K562 (cell line): ENCODE data around the gene SERPINE2. TPM values are rescaled to one million over a fixed set of nuclear protein-coding genes. Genes with fewer than 3 reads are reported as not detected.

ENCODE experiments used
- ATAC-seq: fragments of 200-7000 bp; cut with Tn5 transposase; 3 replicates; pipeline ENCODE4 v1.9.1; 2020; ENCODE audit warnings: moderate library complexity
- BruUV-seq: library from RNA; stranded (reverse); fragments of 400-500 nt; replicated peaks from 2 replicates; lab custom pipeline; 2021; lab: Mats Ljungman, UMichigan
- CTCF ChIA-PET: fragments of 300-600 bp; formaldehyde crosslinking; extraction: SDS; loops from one replicate; lab custom pipeline; 2021; ENCODE audit warnings: low intra/inter-chr PET ratio; lab: Yijun Ruan, JAX
- POLR2A ChIA-PET: fragments of 300-600, 350-650 bp; sonication (Branson Sonifier 250); formaldehyde crosslinking; extraction: SDS; loops from one replicate; lab custom pipeline; 2021; ENCODE audit warnings: antibody characterized with exemption, inconsistent platforms; lab: Yijun Ruan, JAX
- DNase-seq, 4 experiments: peaks; one replicate each; pipeline versions ENCODE4 v3.0.0 to v3.0.0-alpha.2; 2011 to 2018; ENCODE audit warnings: low spot score in 3 of 4, mixed read lengths in 3 of 4; ENCODE audit errors: extremely low read depth in 1 of 4
- FAIRE-seq: peaks from 2 replicates; lab custom pipeline; 2011; peaks lifted over from hg19 to GRCh38; lab: Jason Lieb, UNC
- H2AFZ ChIP-seq: 2 replicates; pipeline ENCODE4 v1.6.0; 2011; ENCODE audit warnings: low read depth, low read length, control low read depth, inconsistent platforms
- H3K27ac ChIP-seq: fragments of 200-600 bp; 3 replicates; pipeline ENCODE4 v1.8.0; 2011; ENCODE audit warnings: low read depth, mild to moderate bottlenecking, control low read depth, inconsistent platforms, low read length, moderate library complexity, mixed read lengths; ENCODE audit errors: extremely low read depth
- H3K27me3 ChIP-seq, 2 experiments: fragments of 300-600 bp in 1 of 2; 2 replicates in 1 of 2; 3 replicates in 1 of 2; pipeline versions ENCODE4 v1.6.0 to v1.8.0; 2011; ENCODE audit warnings: inconsistent platforms in 2 of 2, low read length in 2 of 2, mild to moderate bottlenecking in 1 of 2, mixed read lengths in 1 of 2, moderate library complexity in 1 of 2; ENCODE audit not compliant: control insufficient read depth in 2 of 2, insufficient read depth in 2 of 2
- H3K36me3 ChIP-seq: fragments of 300-600 bp; 3 replicates; pipeline ENCODE4 v1.8.0; 2011; ENCODE audit warnings: mild to moderate bottlenecking, low read length, inconsistent platforms; ENCODE audit not compliant: control insufficient read depth, insufficient read depth
- H3K4me1 ChIP-seq, 2 experiments: fragments of 200-600 bp in 1 of 2; replicated peaks in 1 of 2; 2 replicates in 1 of 2; 3 replicates in 1 of 2; pipeline versions ENCODE4 v1.5.1 to v1.8.0; 2011; ENCODE audit warnings: inconsistent platforms in 2 of 2, low read length in 2 of 2, mild to moderate bottlenecking in 1 of 2, mixed read lengths in 1 of 2, moderate library complexity in 1 of 2; ENCODE audit not compliant: control insufficient read depth in 2 of 2, insufficient read depth in 2 of 2
- H3K4me2 ChIP-seq: 2 replicates; pipeline ENCODE4 v1.6.1; 2011; ENCODE audit warnings: low read length, control low read depth, inconsistent platforms, mixed read lengths; ENCODE audit not compliant: insufficient read depth
- H3K4me3 ChIP-seq: fragments of 200-600 bp; sonication (generic), shearing (Covaris generic); 2 replicates; pipeline ENCODE4 v1.5.1; 2016; ENCODE audit warnings: control low read depth, inconsistent platforms
- H3K79me2 ChIP-seq: fragments of 200-600 bp; 3 replicates; pipeline ENCODE4 v1.8.0; 2011; ENCODE audit warnings: low read length, inconsistent platforms; ENCODE audit not compliant: control insufficient read depth, insufficient read depth
- H3K9ac ChIP-seq, 2 experiments: 2 replicates each; pipeline versions ENCODE4 v1.6.0 to v1.6.1; 2011; ENCODE audit warnings: low read depth in 2 of 2, low read length in 2 of 2, control low read depth in 1 of 2, inconsistent platforms in 1 of 2, mild to moderate bottlenecking in 1 of 2, mixed read lengths in 1 of 2; ENCODE audit not compliant: insufficient read depth in 1 of 2
- H3K9me1 ChIP-seq: one replicate; pipeline ENCODE4 v1.6.0; 2011; ENCODE audit warnings: inconsistent platforms, mild to moderate bottlenecking, low read length, moderate library complexity; ENCODE audit not compliant: control insufficient read depth, insufficient read depth
- H3K9me3 ChIP-seq: replicated peaks from 2 replicates; pipeline ENCODE4 v1.5.1; 2011; ENCODE audit warnings: low read depth, low read length, inconsistent platforms; ENCODE audit not compliant: control insufficient read depth, insufficient read depth
- H4K20me1 ChIP-seq: replicated peaks from 2 replicates; pipeline ENCODE4 v1.6.1; 2011; ENCODE audit warnings: low read length, inconsistent platforms, mixed read lengths; ENCODE audit not compliant: control insufficient read depth, insufficient read depth
- ATF1 ChIP-seq, 2 experiments: fragments of 450-650 bp in 1 of 2; IDR thresholded peaks; 2 replicates each; pipeline ENCODE4 v1.6.1; 2016; ENCODE audit warnings: missing compliant biosample characterization in 1 of 2, missing genetic modification characterization in 1 of 2
- ELK3 ChIP-seq: fragments of 450-650 bp; formaldehyde crosslinking; IDR thresholded peaks from 2 replicates; pipeline ENCODE4 v1.4.0; 2020; ENCODE audit warnings: mild to moderate bottlenecking
- ILF3 ChIP-seq: fragments of 450-650 bp; IDR thresholded peaks from 2 replicates; pipeline ENCODE4 v1.6.1; 2018; ENCODE audit warnings: antibody characterized with exemption, mild to moderate bottlenecking, moderate library complexity, borderline replicate concordance
- KAT2B ChIP-seq: IDR thresholded peaks from one replicate; pipeline ENCODE4 v1.6.1; 2012; ENCODE audit warnings: low read depth, mild to moderate bottlenecking, control low read depth, inconsistent platforms, low read length, moderate library complexity
- KAT7 ChIP-seq: sonication (generic); formaldehyde crosslinking; IDR thresholded peaks from 2 replicates; pipeline ENCODE4 v1.8.0; 2022; ENCODE audit warnings: missing genetic modification reagents, mild to moderate bottlenecking, borderline replicate concordance
- LARP7 ChIP-seq: fragments of 450-650 bp; IDR thresholded peaks from 2 replicates; pipeline ENCODE4 v1.6.1; 2016
- PRDM10 ChIP-seq: fragments of 450-650 bp; IDR thresholded peaks from 2 replicates; pipeline ENCODE4 v1.6.1; 2018; ENCODE audit not compliant: partially characterized antibody
- RBBP5 ChIP-seq: fragments of 200-600 bp; sonication (generic); IDR thresholded peaks from 2 replicates; pipeline ENCODE4 v1.6.1; 2012; ENCODE audit warnings: borderline replicate concordance, mild to moderate bottlenecking, low read length, control low read depth, inconsistent platforms; ENCODE audit not compliant: insufficient read depth, poor library complexity, severe bottlenecking
- TOE1 ChIP-seq, 2 experiments: fragments of 450-650 bp in 1 of 2; sonication (generic) in 1 of 2; formaldehyde crosslinking in 1 of 2; IDR thresholded peaks; 2 replicates each; pipeline versions ENCODE4 v1.7.1 to v1.8.0; 2016 to 2022; ENCODE audit warnings: borderline replicate concordance in 2 of 2, mild to moderate bottlenecking in 2 of 2, antibody characterized with exemption in 1 of 2, inconsistent platforms in 1 of 2, low read depth in 1 of 2, missing genetic modification reagents in 1 of 2, moderate library complexity in 1 of 2
- ZBTB43 ChIP-seq: sonication (generic); formaldehyde crosslinking; IDR thresholded peaks from 2 replicates; pipeline ENCODE4 v1.8.0; 2023; ENCODE audit warnings: mild to moderate bottlenecking, missing genetic modification reagents
- ZNF75A ChIP-seq: fragments of 450-650 bp; formaldehyde crosslinking; IDR thresholded peaks from 2 replicates; pipeline ENCODE4 v1.4.0; 2020; ENCODE audit warnings: mild to moderate bottlenecking
- WGBS: fragments of 100-300 bp; shearing (Covaris generic); methylation state at CpG from one replicate; pipeline ENCODE4 v1.1.6; 2016; ENCODE audit warnings: low coverage, mixed read lengths; ENCODE audit not compliant: insufficient coverage; ENCODE audit errors: missing lambda C conversion rate; 5-methylcytosine and 5-hydroxymethylcytosine counted together
- in situ Hi-C: fragments of 300-500 bp; cut with MboI; formaldehyde crosslinking; loops from 4 replicates; pipeline ENCODE4 v1.15.0; 2018; ENCODE audit warnings: inconsistent platforms, mixed read lengths
- intact Hi-C: fragments of 100-400 bp; cut with micrococcal nuclease; formaldehyde crosslinking; loops from 2 replicates; pipeline ENCODE4 v1.14.2; 2022
- polyA plus RNA-seq, 8 experiments: library from polyadenylated mRNA; depleted of rRNA in 4 of 8; stranded (reverse) in 5 of 8; unstranded in 3 of 8; fragments of >200 nt; fragmentation: Nextera tagmentation in 2 of 8; fragmentation: Illumina TruSeq in 1 of 8; extraction: Ambion mirVana in 2 of 8; extraction: Trizol in 1 of 8; gene quantifications; 2 replicates each; pipeline versions ENCODE4 v1.2.1 to v1.2.3, GENCODE V29; 2011 to 2014; ENCODE audit warnings: inconsistent platforms in 1 of 8, missing spikeins in 1 of 8
- total RNA-seq, 7 experiments: library from RNA; depleted of rRNA in 6 of 7; stranded (reverse); fragments of >200 nt in 6 of 7; fragmentation: Illumina TruSeq in 2 of 7; extraction: Trizol in 2 of 7; gene quantifications; 2 replicates each; pipeline versions ENCODE4 v1.2.1 to v1.2.3, GENCODE V29; 2011 to 2021; ENCODE audit warnings: low replicate concordance in 1 of 7

The SERPINE2 gene
- total and polyA plus RNA-seq, 9 of the 15 experiments (the other 6 are each of a cell fraction or from before 2014, with no cell fraction given) = 0.03 to 0.16 (median 0.13) TPM; not detected in 6

GRCh38 chr2:223930103-223930976 lies 108.7 kb downstream of the SERPINE2 start (continued):
- no peak for TF ChIP-seq ZBTB43 (CRISPR knock-in tag)
- TF ChIP-seq ATF1 (CRISPR knock-in tag; IDR thresholded peaks at IDR 0.05) = no peak
- TF ChIP-seq ATF1 (tag; IDR thresholded peaks at IDR 0.05) = peak; percentile 84
- TF ChIP-seq TOE1 (IDR thresholded peaks at IDR 0.05; ENCODE audit: borderline replicate concordance) = no peak
- TF ChIP-seq TOE1 (CRISPR knock-in tag; IDR thresholded peaks at IDR 0.05; ENCODE audit: borderline replicate concordance, low read depth) = no peak
- TF ChIP-seq RBBP5 = no peak
- no peak for TF ChIP-seq ZNF75A
- no peak for TF ChIP-seq KAT7 (CRISPR knock-in tag)

GRCh38 chr2:223929571-223930102 lies 109.4 kb downstream of the SERPINE2 start:
- Histone ChIP-seq H3K4me1 (peaks cover 0 to 4% of the 10 kb centered on the region in 2 experiments; a peak in 3 of 5 replicates), H3K9ac (no peak overlapping the region), H3K79me2 (no peaks in the 10 kb centered on the region; the same call in 2 of the 3 replicates), H3K36me3 (no peaks in the 10 kb centered on the region), H3K4me3 (no peak overlapping the region), H3K4me2 (no peak overlapping the region), H3K27me3 (no peaks in the 10 kb centered on the region), H3K27ac (no peak overlapping the region), H2AFZ (no peak overlapping the region), H4K20me1 (no peaks in the 10 kb centered on the region), H3K9me1 (no peaks in the 10 kb centered on the region), H3K9me3 (0 out of 2 replicates have a peak, but pooled peaks cover 2% of the 10 kb centered on the region)
- in situ Hi-C loops (no loop called here), intact Hi-C loops (no loop called here)
- BruUV-seq = no TSS peak
- FAIRE-seq = no peak
- CTCF ChIA-PET = no interaction called here
- ATAC-seq = no peak
- DNase-seq = no peak
- POLR2A ChIA-PET = interaction anchor here (0.6 kb wide), 1 partner anchor 12 kb away, joined by 5 read pairs; no protein-coding TSS in a partner anchor
- 25% methylated on average over 3 of the region's 4 CpGs for WGBS
- TF ChIP-seq ILF3 = no peak
- no peak for TF ChIP-seq LARP7
- no peak for TF ChIP-seq ELK3 (CRISPR knock-in tag)
- no peak for TF ChIP-seq PRDM10
- no peak for TF ChIP-seq KAT2B
